Endothelial cell of umbilical vein (primary cell): Measurements from ENCODE around the gene KLF15. TPM values are rescaled to one million over a fixed set of nuclear protein-coding genes. Genes with fewer than 3 reads are reported as not detected.

Experiments
- BruUV-seq: library from RNA; stranded (reverse); fragments of 400-500 nt; replicated peaks from 2 replicates; lab custom pipeline; 2021; lab: Mats Ljungman, UMichigan
- CTCF ChIA-PET: fragments of 300-600, 350-600 bp; sonication (Branson Sonifier 250); formaldehyde crosslinking; loops from one replicate; lab custom pipeline; 2021; ENCODE audit warnings: antibody characterized with exemption, inconsistent platforms; lab: Charles Lee
- POLR2A ChIA-PET: fragments of 300-600, 350-600 bp; sonication (Branson Sonifier 250); formaldehyde crosslinking; loops from one replicate; lab custom pipeline; 2021; ENCODE audit warnings: antibody characterized with exemption, inconsistent platforms; lab: Charles Lee
- DNase-seq: peaks from one replicate; pipeline ENCODE4 v3.0.0-alpha.2; 2011; ENCODE audit warnings: low read depth, low spot score
- FAIRE-seq: peaks from 2 replicates; lab custom pipeline; 2011; peaks lifted over from hg19 to GRCh38; lab: Jason Lieb, UNC
- H2AFZ ChIP-seq: 2 replicates; pipeline ENCODE4 v1.6.0; 2012; ENCODE audit warnings: low read depth, low read length, control low read depth, inconsistent platforms
- H3K27ac ChIP-seq: 2 replicates; pipeline ENCODE4 v1.5.1; 2011; ENCODE audit warnings: low read depth, mild to moderate bottlenecking, control low read depth, low read length, moderate library complexity; ENCODE audit not compliant: insufficient read depth
- H3K27me3 ChIP-seq, 2 experiments: 2 replicates each; pipeline versions ENCODE4 v1.6.0 to v1.6.1; 2011; ENCODE audit warnings: low read length in 2 of 2, mixed read lengths in 1 of 2; ENCODE audit not compliant: control insufficient read depth in 2 of 2, insufficient read depth in 2 of 2
- H3K36me3 ChIP-seq, 2 experiments: 2 replicates in 1 of 2; 3 replicates in 1 of 2; pipeline ENCODE4 v1.5.1; 2011; ENCODE audit warnings: low read length in 2 of 2, mild to moderate bottlenecking in 1 of 2, moderate library complexity in 1 of 2; ENCODE audit not compliant: control insufficient read depth in 2 of 2, insufficient read depth in 2 of 2; ENCODE audit errors: extremely low read depth in 1 of 2
- H3K4me1 ChIP-seq: 3 replicates; pipeline ENCODE4 v1.5.1; 2011; ENCODE audit warnings: mild to moderate bottlenecking, low read length; ENCODE audit not compliant: control insufficient read depth, insufficient read depth; ENCODE audit errors: extremely low read depth
- H3K4me2 ChIP-seq: 2 replicates; pipeline ENCODE4 v1.6.1; 2011; ENCODE audit warnings: low read length, control low read depth, mixed read lengths; ENCODE audit not compliant: insufficient read depth
- H3K4me3 ChIP-seq, 3 experiments: fragments of 200-600 bp in 1 of 3; sonication (generic), shearing (Covaris generic) in 1 of 3; replicated peaks in 1 of 3; 2 replicates each; pipeline ENCODE4 v1.5.1; 2011 to 2016; ENCODE audit warnings: control low read depth in 3 of 3, low read length in 3 of 3, mild to moderate bottlenecking in 2 of 3, inconsistent platforms in 1 of 3, low read depth in 1 of 3, moderate library complexity in 1 of 3; ENCODE audit not compliant: insufficient read depth in 1 of 3
- H3K79me2 ChIP-seq: 2 replicates; pipeline ENCODE4 v1.6.0; 2012; ENCODE audit warnings: low read length, inconsistent platforms; ENCODE audit not compliant: control insufficient read depth, insufficient read depth
- H3K9ac ChIP-seq: replicated peaks from 2 replicates; pipeline ENCODE3; 2011; ENCODE audit warnings: low read length, control low read depth; ENCODE audit not compliant: insufficient read depth; ENCODE audit errors: extremely low read depth
- H3K9me1 ChIP-seq: replicated peaks from 3 replicates; pipeline ENCODE4 v1.6.0; 2011; ENCODE audit warnings: mild to moderate bottlenecking, low read length; ENCODE audit not compliant: control insufficient read depth, insufficient read depth; ENCODE audit errors: extremely low read depth
- H3K9me3 ChIP-seq: replicated peaks from 2 replicates; pipeline ENCODE4 v1.5.1; 2012; ENCODE audit warnings: low read length, inconsistent platforms; ENCODE audit not compliant: control insufficient read depth, insufficient read depth
- H4K20me1 ChIP-seq: replicated peaks from 2 replicates; pipeline ENCODE3; 2011; ENCODE audit warnings: mild to moderate bottlenecking, low read length; ENCODE audit not compliant: control insufficient read depth, insufficient read depth; ENCODE audit errors: extremely low read depth
- CTCF ChIP-seq, 2 donors: IDR thresholded peaks; 1 replicate in 1 of 2; 2 replicates in 1 of 2; pipeline ENCODE4 v1.5.1; 2011; ENCODE audit warnings: low read length in 2 of 2, mild to moderate bottlenecking in 2 of 2, moderate library complexity in 2 of 2, control low read depth in 1 of 2, inconsistent platforms in 1 of 2, low read depth in 1 of 2; ENCODE audit not compliant: insufficient read depth in 1 of 2; ENCODE audit errors: extremely low read depth in 1 of 2
- EZH2 ChIP-seq: IDR thresholded peaks from 2 replicates; pipeline ENCODE4 v1.6.1; 2012; ENCODE audit warnings: borderline replicate concordance, low read depth, mild to moderate bottlenecking, moderate library complexity, low read length, inconsistent platforms; ENCODE audit not compliant: severe bottlenecking
- FOS ChIP-seq: IDR thresholded peaks from 2 replicates; pipeline ENCODE4 v1.6.1; 2011; ENCODE audit warnings: mild to moderate bottlenecking, low read length, moderate library complexity, borderline replicate concordance; ENCODE audit not compliant: insufficient read depth
- GATA2 ChIP-seq: IDR thresholded peaks from 2 replicates; pipeline ENCODE4 v1.7.0; 2011; ENCODE audit warnings: low read depth, mild to moderate bottlenecking, moderate library complexity, mixed read lengths, low read length; ENCODE audit not compliant: insufficient read length, insufficient read depth
- JUN ChIP-seq: IDR thresholded peaks from 2 replicates; pipeline ENCODE4 v1.6.1; 2011; ENCODE audit warnings: borderline replicate concordance, low read depth; ENCODE audit not compliant: insufficient read length, insufficient read depth
- MAX ChIP-seq: IDR thresholded peaks from 2 replicates; pipeline ENCODE4 v1.6.1; 2011; ENCODE audit not compliant: insufficient read depth, insufficient read length
- MYC ChIP-seq: IDR thresholded peaks from one replicate; pipeline ENCODE4 v1.6.1; 2011; ENCODE audit warnings: mild to moderate bottlenecking, low read depth, low read length
- POLR2A ChIP-seq: IDR thresholded peaks from 2 replicates; pipeline ENCODE4 v1.6.1; 2012; ENCODE audit warnings: low read depth, mild to moderate bottlenecking, control low read depth, low read length
- POLR2AphosphoS5 ChIP-seq: IDR thresholded peaks from 2 replicates; pipeline ENCODE4 v1.6.1; 2012; ENCODE audit warnings: low read depth, mild to moderate bottlenecking, control low read depth, low read length, moderate library complexity; ENCODE audit not compliant: insufficient read depth
- dilution Hi-C: fragments of 300-500 bp; cut with MboI; formaldehyde crosslinking; loops from one replicate; pipeline ENCODE4 v1.15.0; 2019; ENCODE audit warnings: low sequenced_read_pairs; ENCODE audit not compliant: extremely low pct_ligation_motif_present
- intact Hi-C: fragments of 100-400 bp; cut with micrococcal nuclease; formaldehyde crosslinking; loops from one replicate; pipeline ENCODE4 v1.10.0; 2022
- polyA plus RNA-seq, 4 experiments: library from polyadenylated mRNA; depleted of rRNA in 3 of 4; stranded (reverse) in 3 of 4; unstranded in 1 of 4; fragments of >200 nt; gene quantifications; 2 replicates each; pipeline versions ENCODE4 v1.2.1 to v1.2.3, GENCODE V29; 2011 to 2012; ENCODE audit warnings: missing spikeins in 1 of 4
- total RNA-seq: library from RNA; stranded (reverse); gene quantifications from 2 replicates; pipeline ENCODE4 v1.2.3, GENCODE V29; 2021

The KLF15 gene
- total and polyA plus RNA-seq, 2 donors (not counting 3 experiments of a cell fraction or from before 2014, with no cell fraction given) = 2.2 to 3.0 TPM

DNA sequence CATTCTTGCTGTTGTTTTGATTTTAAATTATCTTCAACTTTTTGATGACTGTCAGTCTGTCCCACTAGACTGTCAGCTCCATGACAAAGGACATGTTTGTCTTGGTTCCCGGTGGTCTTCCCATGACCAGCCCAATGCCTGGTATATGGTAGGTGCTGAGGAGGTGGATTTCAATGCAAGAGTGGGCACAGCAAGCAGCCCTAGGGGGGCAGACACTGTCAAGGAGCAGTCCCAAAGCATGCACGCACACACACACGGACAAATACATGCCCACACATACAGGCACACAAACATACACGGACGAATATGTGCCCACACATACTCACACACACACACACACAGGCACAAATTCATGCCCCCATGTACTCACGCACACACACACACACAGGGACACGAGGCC is 12.0 kb downstream of the KLF15 start:
- no peak for FAIRE-seq

More for the DNA sequence above, 12.0 kb downstream of the KLF15 start:
- no peaks in the 10 kb centered on the region for H4K20me1 ChIP-seq
- ChIA-PET POLR2A (no interaction called here), CTCF (no interaction called here)
- H3K36me3 ChIP-seq = no peaks in the 10 kb centered on the region
- no peaks in the 10 kb centered on the region for H3K27me3 ChIP-seq
- no TSS peak for BruUV-seq
- no peak overlapping the region for H3K27ac ChIP-seq
- dilution Hi-C loops (no loop called here), intact Hi-C loops (no loop called here)
- no peaks in the 10 kb centered on the region for H3K9me1 ChIP-seq
- no peaks in the 10 kb centered on the region for H3K9me3 ChIP-seq
- H3K4me2 ChIP-seq = no peak overlapping the region
- H3K79me2 ChIP-seq = no peaks in the 10 kb centered on the region
- H3K4me1 ChIP-seq = no peaks in the 10 kb centered on the region
- no peak overlapping the region for H2AFZ ChIP-seq
- H3K9ac ChIP-seq = no peak overlapping the region
- DNase-seq = no peak
- no peak for TF ChIP-seq MYC
- TF ChIP-seq JUN = no peak
- no peak for TF ChIP-seq CTCF (IDR thresholded peaks at IDR 0.05; ENCODE audit: extremely low read depth in 1 of 2, insufficient read depth in 1 of 2, low read depth in 1 of 2, low read length in 2 of 2)
- no peak for TF ChIP-seq POLR2AphosphoS5
- no peak for TF ChIP-seq POLR2A
- no peak for TF ChIP-seq GATA2
- TF ChIP-seq EZH2 = no peak
- TF ChIP-seq MAX = no peak
- no peak for TF ChIP-seq FOS
- H3K4me3 ChIP-seq = no peak overlapping the region
